Peyer's patch (tissue), 4 donors: ENCODE results near the gene D2HGDH.

ENCODE experiments used
- POLR2A ChIP-seq, 2 donors: fragments of 450-650 bp; IDR thresholded peaks; one replicate each; pipeline ENCODE4 v1.5.1; 2017; ENCODE audit warnings: antibody characterized with exemption in 2 of 2, mild to moderate bottlenecking in 2 of 2, moderate library complexity in 2 of 2
- TF ChIP-seq, protein P1 (sequence below), 6 experiments: fragments of 450-650 bp in 4 of 6; fragments of 200-600 bp in 2 of 6; sonication (generic) in 1 of 6; IDR thresholded peaks; one replicate each; pipeline ENCODE4 v1.5.1; 2017 to 2019; ENCODE audit warnings: antibody characterized with exemption in 6 of 6, mild to moderate bottlenecking in 3 of 6, moderate library complexity in 1 of 6

DNA sequence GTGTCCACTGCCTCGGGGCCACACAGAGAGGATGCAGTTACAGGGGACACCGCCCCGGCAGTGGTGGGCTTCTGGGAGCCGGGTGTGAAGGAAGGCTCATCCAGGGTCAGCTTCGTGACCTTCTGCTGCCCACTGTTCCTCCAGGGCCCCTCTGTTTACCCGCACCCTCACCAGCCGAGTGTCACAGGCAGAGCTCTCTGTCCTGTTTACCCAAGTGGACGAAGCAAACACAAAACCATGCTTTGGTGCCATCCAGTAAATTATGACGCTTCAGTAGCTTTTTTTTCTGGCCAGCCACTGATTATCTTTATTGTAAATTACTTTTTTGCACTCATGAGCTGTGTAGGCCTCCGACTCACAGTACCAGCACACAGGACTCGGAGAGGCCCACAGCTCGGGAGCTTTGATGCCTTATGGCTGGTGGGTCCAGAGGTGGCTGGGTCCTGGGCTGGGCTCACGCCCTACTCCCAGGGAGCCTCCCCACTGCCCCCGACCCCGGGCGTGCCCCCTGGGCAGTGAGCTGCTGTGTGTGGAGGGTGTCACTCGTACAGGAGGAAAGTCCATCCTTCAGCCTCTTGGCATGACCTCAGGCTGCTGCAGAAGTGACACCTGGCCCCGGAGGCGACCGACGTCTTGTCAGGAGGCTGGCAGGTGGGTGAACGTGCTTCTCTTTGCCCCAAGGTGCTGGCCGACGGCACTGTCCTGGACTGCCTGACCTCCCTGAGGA lies 9.8 kb downstream of the D2HGDH start:
- TF ChIP-seq, protein P1, sequence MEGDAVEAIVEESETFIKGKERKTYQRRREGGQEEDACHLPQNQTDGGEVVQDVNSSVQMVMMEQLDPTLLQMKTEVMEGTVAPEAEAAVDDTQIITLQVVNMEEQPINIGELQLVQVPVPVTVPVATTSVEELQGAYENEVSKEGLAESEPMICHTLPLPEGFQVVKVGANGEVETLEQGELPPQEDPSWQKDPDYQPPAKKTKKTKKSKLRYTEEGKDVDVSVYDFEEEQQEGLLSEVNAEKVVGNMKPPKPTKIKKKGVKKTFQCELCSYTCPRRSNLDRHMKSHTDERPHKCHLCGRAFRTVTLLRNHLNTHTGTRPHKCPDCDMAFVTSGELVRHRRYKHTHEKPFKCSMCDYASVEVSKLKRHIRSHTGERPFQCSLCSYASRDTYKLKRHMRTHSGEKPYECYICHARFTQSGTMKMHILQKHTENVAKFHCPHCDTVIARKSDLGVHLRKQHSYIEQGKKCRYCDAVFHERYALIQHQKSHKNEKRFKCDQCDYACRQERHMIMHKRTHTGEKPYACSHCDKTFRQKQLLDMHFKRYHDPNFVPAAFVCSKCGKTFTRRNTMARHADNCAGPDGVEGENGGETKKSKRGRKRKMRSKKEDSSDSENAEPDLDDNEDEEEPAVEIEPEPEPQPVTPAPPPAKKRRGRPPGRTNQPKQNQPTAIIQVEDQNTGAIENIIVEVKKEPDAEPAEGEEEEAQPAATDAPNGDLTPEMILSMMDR (IDR thresholded peaks at IDR 0.05) = no peak
- TF ChIP-seq POLR2A (IDR thresholded peaks at IDR 0.05) = no peak
